Hepatocyte (in vitro differentiated cells): Measurements from ENCODE around the gene BAZ2B.

Experiments
- CTCF ChIP-seq: fragments of 200-600 bp; sonication (generic); IDR thresholded peaks from 2 replicates; pipeline ENCODE4 v1.5.1; 2016; ENCODE audit warnings: antibody characterized with exemption, mild to moderate bottlenecking; ENCODE audit not compliant: poor library complexity
- EZH2 ChIP-seq: fragments of 200-600 bp; sonication (generic); IDR thresholded peaks from 2 replicates; pipeline ENCODE4 v1.6.1; 2016; ENCODE audit warnings: antibody characterized with exemption, mild to moderate bottlenecking, borderline replicate concordance

- TF ChIP-seq EZH2 = no peak
- no peak for TF ChIP-seq CTCF
These were observed 66.1 kb downstream of the BAZ2B start for GRCh38 chr2:159550231-159550630.
